ENCODE data around the gene ANO6.
"Not testable (repeated sequence)": the region's sequence is repeated elsewhere in the genome, so short reads cannot be mapped to it uniquely, and the experiment has no call there.

The ANO6 gene

GRCh38 chr12:45304514-45305178 is 88.8 kb downstream of the ANO6 start:
- no peak for DNase-seq (ENCODE audit: low read depth in 2 of 2)

- no peak for DNase-seq (ENCODE audit: low read depth in 2 of 2)
Observed at GRCh38 chr12:45305907-45306306, 90.0 kb downstream of the ANO6 start.

- no peak for DNase-seq (ENCODE audit: low read depth in 2 of 2)
Observed at GRCh38 chr12:45309836-45310626, 94.1 kb downstream of the ANO6 start.

DNA sequence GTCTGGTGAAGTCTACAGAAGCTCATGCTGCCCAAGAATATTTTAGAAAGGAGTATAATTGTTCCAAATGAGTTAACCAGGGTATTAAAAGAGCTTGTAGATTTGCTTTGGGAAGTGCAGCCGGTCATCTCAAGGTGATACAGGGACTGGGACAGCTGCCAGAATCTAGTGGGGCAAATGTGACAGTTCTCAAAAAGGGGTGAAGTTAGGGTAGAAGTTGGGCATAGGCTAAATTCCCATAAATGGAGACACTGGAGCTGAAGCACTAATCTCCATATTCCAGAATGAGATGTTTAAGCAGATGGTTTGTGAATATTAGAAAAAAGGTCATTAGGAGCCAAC is 94.7 kb downstream of the ANO6 start:
- no peak for DNase-seq (ENCODE audit: low read depth in 2 of 2)

- no peak for DNase-seq (ENCODE audit: low read depth in 2 of 2)
Observed at GRCh38 chr12:45312012-45312411, 96.1 kb downstream of the ANO6 start.

- DNase-seq (ENCODE audit: low read depth in 2 of 2), result no peak
Observed at GRCh38 chr12:45314770-45315169, 98.9 kb downstream of the ANO6 start.

DNA sequence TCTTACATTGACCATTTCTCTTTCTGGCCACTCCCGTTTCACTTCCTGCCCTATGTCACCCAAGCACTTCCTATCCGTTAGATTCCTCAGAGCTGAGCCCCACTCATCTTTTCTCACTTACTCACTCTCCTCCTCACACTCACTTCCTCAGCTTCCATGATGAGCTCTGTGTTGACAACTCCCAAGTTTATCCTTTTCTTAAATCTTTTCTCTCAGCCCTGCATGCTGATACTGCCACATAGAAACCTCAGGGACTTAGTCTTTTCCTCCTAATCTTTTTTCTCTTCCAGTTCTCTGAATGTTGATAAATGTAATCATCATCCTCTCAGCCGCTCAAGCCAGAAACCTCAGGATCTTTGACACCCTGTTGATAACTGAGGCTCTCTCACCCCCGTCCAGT is 99.6 kb downstream of the ANO6 start:
- DNase-seq (ENCODE audit: low read depth in 2 of 2), result no peak

GRCh38 chr12:45317261-45317660 is 101.4 kb downstream of the ANO6 start:
- not testable (repeated sequence) for DNase-seq (ENCODE audit: low read depth in 2 of 2)

- no peak for DNase-seq (ENCODE audit: low read depth in 2 of 2)
Observed at GRCh38 chr12:45322810-45323209, 106.9 kb downstream of the ANO6 start.

DNA sequence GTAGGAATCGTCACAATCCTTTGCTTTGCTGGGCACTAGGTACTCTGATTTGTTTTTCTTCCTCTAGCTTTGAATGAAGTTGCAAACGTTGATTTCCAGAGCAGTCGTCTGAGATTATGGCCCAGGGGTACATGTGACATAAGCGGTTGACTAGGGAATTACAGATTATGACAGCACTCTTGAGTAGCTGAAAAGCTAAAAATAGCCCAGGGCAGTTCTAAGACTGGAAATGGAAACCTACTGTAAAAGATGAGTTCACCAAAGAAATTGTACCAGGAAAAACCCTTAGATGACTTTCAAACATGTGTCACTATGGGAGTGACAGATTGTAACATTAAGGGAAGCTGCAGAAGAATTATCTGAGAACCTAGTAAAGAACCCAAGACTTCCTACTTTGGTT is 108.5 kb downstream of the ANO6 start:
- no peak for DNase-seq (ENCODE audit: low read depth in 2 of 2)

GRCh38 chr12:45326358-45326975 is 110.6 kb downstream of the ANO6 start:
- no peak for DNase-seq (ENCODE audit: low read depth in 2 of 2)

DNA sequence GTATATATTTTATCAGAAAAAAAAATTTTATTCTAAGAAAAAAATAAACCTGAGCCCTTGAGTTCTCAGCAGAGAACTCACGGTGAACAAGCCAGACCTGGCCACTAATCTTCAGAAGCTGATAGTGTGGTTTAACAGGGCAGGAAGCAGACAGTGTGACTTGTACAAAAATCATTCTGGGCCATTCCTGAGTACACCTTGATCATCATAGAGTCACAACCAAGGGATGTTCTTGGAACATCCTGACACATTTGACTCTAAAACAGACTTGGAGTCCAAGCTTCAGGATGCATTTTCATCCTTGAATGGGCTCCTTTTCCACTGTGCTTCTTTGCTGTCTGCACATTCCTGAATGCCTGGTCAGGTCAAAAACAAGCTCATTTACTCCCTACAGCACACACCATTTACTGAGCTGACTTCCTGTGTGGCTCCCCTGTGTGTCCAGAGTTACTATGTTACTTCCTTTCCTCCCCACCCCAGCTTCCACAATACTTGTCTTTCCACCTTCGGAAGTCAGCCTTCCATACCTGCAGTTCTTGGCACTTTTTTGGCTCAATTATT is 112.0 kb downstream of the ANO6 start:
- no peak for DNase-seq (ENCODE audit: low read depth in 2 of 2)

DNA sequence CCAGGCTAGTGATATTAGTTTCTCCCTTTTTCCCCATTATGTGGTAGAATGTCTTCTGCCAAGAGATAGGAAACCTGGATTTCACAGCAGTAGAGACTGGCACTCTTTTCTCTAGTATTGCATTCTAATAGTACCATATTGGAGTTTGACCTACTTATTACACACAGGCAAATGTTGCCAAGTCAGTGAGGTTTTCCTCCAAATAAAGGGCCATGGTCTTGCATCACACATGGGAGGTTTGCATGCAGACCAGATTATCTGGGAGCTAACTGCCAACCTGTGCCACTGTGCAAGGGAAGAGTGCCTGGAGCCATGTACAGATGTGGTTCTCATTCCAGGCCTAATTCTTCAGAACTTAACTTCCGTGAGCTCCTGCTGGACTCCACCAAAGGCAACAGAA is 113.3 kb downstream of the ANO6 start:
- no peak for DNase-seq (ENCODE audit: low read depth in 2 of 2)

DNA sequence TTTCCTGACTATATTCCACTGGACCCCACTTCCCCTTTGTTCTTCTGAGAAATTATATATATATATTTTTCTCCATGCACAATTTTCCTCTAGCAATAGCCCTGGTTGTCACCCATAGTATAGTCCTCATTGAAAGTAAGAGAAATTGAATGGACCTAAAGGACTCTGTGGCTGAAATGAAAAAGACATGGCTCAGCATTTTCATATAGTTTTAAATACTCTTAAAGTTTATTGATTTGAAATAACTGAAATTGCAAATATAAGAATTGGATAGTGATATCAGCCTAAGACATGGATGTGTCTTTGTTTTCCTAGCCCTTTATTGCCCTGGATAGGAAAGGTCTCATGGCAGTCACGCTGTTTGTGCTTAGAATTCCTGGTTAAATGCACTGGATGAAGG is 113.8 kb downstream of the ANO6 start:
- no peak for DNase-seq (ENCODE audit: low read depth in 2 of 2)

DNA sequence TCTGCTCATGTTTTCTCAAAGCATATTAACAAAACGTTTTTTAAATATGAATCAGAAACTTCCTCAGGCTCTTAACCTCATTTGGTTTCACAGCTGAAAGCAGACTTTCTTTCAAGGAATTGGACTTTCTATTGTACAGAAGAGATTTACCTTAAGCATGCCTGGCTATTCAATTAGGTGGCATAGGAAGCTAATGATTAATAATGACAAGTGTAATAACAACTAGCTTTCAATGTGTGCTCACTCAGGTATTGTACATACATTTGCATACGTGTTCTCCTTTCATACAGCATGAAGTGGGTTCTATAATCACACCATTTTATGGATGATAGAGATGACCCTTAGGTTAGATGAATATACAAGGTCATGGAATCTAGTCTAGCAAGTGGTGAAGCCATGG is 115.7 kb downstream of the ANO6 start:
- DNase-seq (ENCODE audit: low read depth in 2 of 2), result no peak

GRCh38 chr12:45334396-45334795 is 118.5 kb downstream of the ANO6 start:
- no peak for DNase-seq (ENCODE audit: low read depth in 2 of 2)

DNA sequence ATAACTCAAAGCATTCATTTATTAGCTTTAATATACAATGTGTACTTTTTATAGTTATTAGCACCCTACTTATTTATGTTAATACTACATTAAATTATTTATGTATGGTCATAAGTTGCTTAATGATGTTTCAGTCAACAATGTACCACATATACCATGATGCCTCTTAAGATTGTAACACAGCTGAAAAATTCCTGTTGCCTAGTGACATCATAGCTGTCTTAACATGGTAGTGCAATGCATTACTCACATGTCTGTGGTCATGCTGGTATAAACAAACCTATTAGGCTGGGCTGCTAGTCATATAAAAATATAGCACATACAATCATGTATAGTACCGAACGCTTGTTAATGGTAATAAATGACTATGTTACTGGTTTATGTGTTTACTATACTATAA is 120.4 kb downstream of the ANO6 start:
- no peak for DNase-seq (ENCODE audit: low read depth in 2 of 2)

DNA sequence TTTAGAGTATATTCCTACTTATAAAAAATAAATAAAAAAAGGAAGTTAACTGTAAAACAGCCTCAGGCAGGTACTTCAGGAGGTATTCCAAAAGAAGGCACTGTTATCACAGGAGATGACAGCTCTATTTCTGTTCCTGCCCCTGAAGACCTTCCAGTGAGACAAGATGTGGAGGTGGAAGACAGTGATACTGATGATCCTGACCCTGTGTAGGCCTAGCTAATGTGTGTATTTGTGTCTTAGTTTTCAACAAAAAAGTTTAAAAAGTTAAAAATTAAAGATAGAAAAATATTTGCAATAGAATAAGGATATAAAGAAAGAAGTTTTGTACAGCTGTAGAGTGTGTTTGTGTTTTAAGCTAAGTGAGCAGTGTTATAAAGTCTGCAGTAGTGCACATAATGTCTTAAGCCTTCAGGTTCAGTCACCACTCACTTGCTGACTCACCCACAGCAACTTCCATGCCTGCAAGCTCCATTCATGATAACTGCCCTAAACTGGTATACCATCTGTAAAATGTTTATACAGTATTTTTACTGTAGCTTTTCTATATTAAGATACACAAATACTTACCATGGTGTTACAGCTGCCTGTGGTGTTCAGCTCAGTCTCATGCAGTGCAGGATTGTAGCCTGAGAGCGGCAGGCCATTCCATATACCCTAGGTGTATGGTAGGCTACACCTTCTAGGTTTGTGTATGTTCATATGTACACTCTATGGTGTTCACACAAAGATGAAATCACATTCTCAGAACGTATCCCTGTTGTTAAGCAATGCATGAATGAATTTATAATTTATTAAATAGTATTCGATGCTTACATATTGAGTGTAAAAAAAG is 121.1 kb downstream of the ANO6 start:
- DNase-seq (ENCODE audit: low read depth in 2 of 2), result no peak

DNA sequence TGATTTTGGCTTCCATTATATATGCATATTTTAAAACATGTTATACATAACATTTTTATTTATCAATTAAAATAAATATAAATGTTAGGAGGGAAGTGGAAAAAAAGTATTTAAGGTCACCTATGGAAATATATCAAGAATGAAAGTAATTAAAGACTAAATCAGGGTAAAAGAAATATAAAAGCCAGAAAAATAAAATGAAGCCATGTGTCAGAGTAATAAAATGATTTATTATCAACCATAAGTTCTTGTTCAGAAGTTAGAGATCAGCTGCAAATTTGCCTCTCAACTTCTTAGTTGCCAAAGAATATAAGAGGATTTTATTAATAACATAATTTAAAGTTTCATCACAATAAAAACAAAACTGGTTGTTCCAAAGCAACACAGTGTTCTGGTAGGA is 121.9 kb downstream of the ANO6 start:
- DNase-seq (ENCODE audit: low read depth in 2 of 2), result no peak

DNA sequence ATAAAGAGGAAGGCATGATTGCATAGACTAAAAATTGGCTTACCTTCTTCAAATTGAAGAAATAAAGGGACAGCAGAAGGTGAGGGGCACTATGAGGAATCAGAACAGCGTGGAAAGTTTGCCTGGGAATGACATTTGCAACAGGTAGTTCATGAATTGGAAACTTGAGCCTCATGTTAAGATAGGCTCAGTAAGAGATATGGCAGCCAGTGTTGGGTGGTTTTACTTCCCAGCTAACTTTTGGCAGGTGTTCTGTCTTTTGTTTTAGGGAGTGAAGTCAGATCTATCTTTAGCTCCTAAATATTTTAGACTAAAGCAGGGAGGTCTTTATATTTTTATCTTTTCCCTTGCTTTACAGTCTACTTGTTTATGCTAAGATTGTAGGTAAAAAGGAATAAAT is 122.4 kb downstream of the ANO6 start:
- no peak for DNase-seq (ENCODE audit: low read depth in 2 of 2)

GRCh38 chr12:45339035-45339434 is 123.1 kb downstream of the ANO6 start:
- no peak for DNase-seq (ENCODE audit: low read depth in 2 of 2)

- DNase-seq (ENCODE audit: low read depth in 2 of 2), result no peak
Observed at GRCh38 chr12:45342171-45342570, 126.3 kb downstream of the ANO6 start.
